Natural killer cell (primary cell): ENCODE data around the gene AIF1L. TPM values are rescaled to one million over a fixed set of nuclear protein-coding genes. Genes with fewer than 3 reads are reported as not detected.

Experiments
- ATAC-seq, 3 donors: fragments of 150-1000 bp in 2 of 3; fragments of 200-7000 bp in 1 of 3; cut with Tn5 transposase; 1 replicate in 1 of 3; 2 replicates in 2 of 3; pipeline ENCODE4 v1.10.0; 2021; ENCODE audit warnings: mild to moderate bottlenecking in 2 of 3, moderate library complexity in 2 of 3
- DNase-seq, 2 donors: peaks; one replicate each; pipeline versions ENCODE4 v3.0.0 to v3.0.0-alpha.2; 2013 to 2021; ENCODE audit warnings: mixed read lengths in 1 of 2
- H3K27ac ChIP-seq: one replicate; pipeline ENCODE4 v1.5.1; 2013; ENCODE audit warnings: mild to moderate bottlenecking, low read length
- H3K27me3 ChIP-seq: one replicate; pipeline ENCODE4 v1.6.1; 2013; ENCODE audit warnings: low read length; ENCODE audit not compliant: control insufficient read depth, insufficient read depth
- H3K36me3 ChIP-seq: one replicate; pipeline ENCODE4 v1.6.1; 2013; ENCODE audit warnings: low read length; ENCODE audit not compliant: control insufficient read depth, insufficient read depth
- H3K4me1 ChIP-seq: one replicate; pipeline ENCODE4 v1.6.1; 2013; ENCODE audit warnings: low read length; ENCODE audit not compliant: control insufficient read depth, insufficient read depth
- H3K4me3 ChIP-seq: one replicate; pipeline ENCODE4 v1.5.1; 2013; ENCODE audit warnings: low read length
- H3K9me3 ChIP-seq: one replicate; pipeline ENCODE4 v1.6.1; 2013; ENCODE audit warnings: low read length; ENCODE audit not compliant: control insufficient read depth, insufficient read depth
- H3K27ac Mint-ChIP-seq, 2 donors: one replicate each; pipeline ENCODE4 v1.8.0; 2022; ENCODE audit warnings: mild to moderate bottlenecking in 2 of 2, mixed read lengths in 2 of 2, moderate library complexity in 1 of 2
- H3K27me3 Mint-ChIP-seq, 2 donors: one replicate each; pipeline ENCODE4 v1.8.0; 2022; ENCODE audit warnings: low read depth in 2 of 2, mixed read lengths in 2 of 2
- H3K36me3 Mint-ChIP-seq: one replicate; pipeline ENCODE4 v1.8.0; 2022; ENCODE audit warnings: mixed read lengths
- H3K4me1 Mint-ChIP-seq, 2 donors: one replicate each; pipeline ENCODE4 v1.8.0; 2022; ENCODE audit warnings: mixed read lengths in 2 of 2
- H3K4me3 Mint-ChIP-seq: one replicate; pipeline ENCODE4 v1.8.0; 2022; ENCODE audit warnings: mild to moderate bottlenecking, moderate library complexity, mixed read lengths
- H3K9me3 Mint-ChIP-seq, 2 donors: one replicate each; pipeline ENCODE4 v1.8.0; 2022; ENCODE audit warnings: mixed read lengths in 2 of 2
- CTCF ChIP-seq: fragments of 200-600 bp; IDR thresholded peaks from one replicate; pipeline ENCODE4 v1.8.0; 2022; ENCODE audit warnings: antibody characterized with exemption
- WGBS: methylation state at CpG from one replicate; pipeline ENCODE4 v1.1.7; 2013; ENCODE audit warnings: missing lambda C conversion rate; ENCODE audit not compliant: insufficient coverage; 5-methylcytosine and 5-hydroxymethylcytosine counted together
- intact Hi-C: fragments of 100-400 bp; cut with micrococcal nuclease; formaldehyde crosslinking; loops from one replicate; pipeline ENCODE4 v1.14.2; 2022
- total RNA-seq, 4 donors: library from RNA; stranded (reverse); fragments of 120-200 nt in 1 of 4; gene quantifications; one replicate each; pipeline versions ENCODE4 v1.2.3 to v1.2.4, GENCODE V29; 2013 to 2022

AIF1L gene
- total RNA-seq, 3 donors from 2014 or later (not counting 1 experiment from before 2014, with no cell fraction given): not detected

GRCh38 chr9:131121346-131121745, 25.0 kb downstream of the AIF1L start:
- H3K27ac Mint-ChIP-seq: no peak overlapping the region
- no peaks in the 10 kb centered on the region for H3K36me3 ChIP-seq
- intact Hi-C loops: no loop called here

GRCh38 chr9:131122158-131122557, 25.8 kb downstream of the AIF1L start:
- Histone ChIP-seq H3K4me3 (no peak overlapping the region), H3K27ac (no peak overlapping the region), H3K4me1 (peaks cover 19% of the 10 kb centered on the region), H3K36me3 (no peaks in the 10 kb centered on the region), H3K9me3 (no peaks in the 10 kb centered on the region), H3K27me3 (no peaks in the 10 kb centered on the region)
- WGBS: 98% methylated on average over 2 of the region's 2 CpGs
- DNase-seq: no peak
- Mint-ChIP-seq H3K4me3 (no peak overlapping the region), H3K4me1 (peaks cover 17% of the 10 kb centered on the region in 2 donors), H3K27ac (no peak overlapping the region), H3K27me3 (peaks cover 0 to 3% of the 10 kb centered on the region in 2 donors), H3K9me3 (no peaks in the 10 kb centered on the region), H3K36me3 (no peaks in the 10 kb centered on the region)
- no peak for ATAC-seq
- no peak for TF ChIP-seq CTCF
- intact Hi-C loops: no loop called here

More at GRCh38 chr9:131121346-131121745, 25.0 kb downstream of the AIF1L start:
- ATAC-seq: no peak
- H3K27me3 Mint-ChIP-seq: peaks cover 0 to 3% of the 10 kb centered on the region in 2 donors
- no peak overlapping the region for H3K4me3 Mint-ChIP-seq
- WGBS: 92% methylated on average over 2 of the region's 2 CpGs
- H3K36me3 Mint-ChIP-seq: no peaks in the 10 kb centered on the region
- H3K9me3 Mint-ChIP-seq: no peaks in the 10 kb centered on the region
- no peak for TF ChIP-seq CTCF
- H3K4me1 Mint-ChIP-seq: peaks cover 17% of the 10 kb centered on the region in 2 donors
- Histone ChIP-seq H3K4me1 (peaks cover 15% of the 10 kb centered on the region), H3K27me3 (peaks cover 2% of the 10 kb centered on the region), H3K9me3 (no peaks in the 10 kb centered on the region), H3K4me3 (no peak overlapping the region), H3K27ac (no peak overlapping the region)
- peak in 1 of 2 donors; percentile 5 for DNase-seq

- WGBS: under 1% methylated on average over 7 of the region's 7 CpGs
- H3K27ac Mint-ChIP-seq: peak overlapping the region; percentile 95 to 97
- Histone ChIP-seq H3K4me1 (peaks cover 19% of the 10 kb centered on the region), H3K27me3 (no peaks in the 10 kb centered on the region), H3K9me3 (no peaks in the 10 kb centered on the region), H3K36me3 (peaks cover 26% of the 10 kb centered on the region), H3K4me3 (peak overlapping the region; percentile 71), H3K27ac (peak overlapping the region; percentile 82)
- H3K4me1 Mint-ChIP-seq: peaks cover 17% of the 10 kb centered on the region in 2 donors
- no peak for DNase-seq
- H3K9me3 Mint-ChIP-seq: no peaks in the 10 kb centered on the region
- H3K27me3 Mint-ChIP-seq: peaks cover 0 to 3% of the 10 kb centered on the region in 2 donors
- no peak for ATAC-seq
- TF ChIP-seq CTCF: no peak
- peaks cover 10% of the 10 kb centered on the region for H3K36me3 Mint-ChIP-seq
- H3K4me3 Mint-ChIP-seq: peak overlapping the region; percentile 99
- intact Hi-C loops: no loop called here
Observed at GRCh38 chr9:131125038-131125287, 28.6 kb downstream of the AIF1L start.
